ENCODE results near the gene PRSS38. TPM values are rescaled to one million over a fixed set of nuclear protein-coding genes. Genes with fewer than 3 reads are reported as not detected.

PRSS38 gene
- total RNA-seq, 1 experiment from 2014 or later: not detected

GRCh38 chr1:227869279-227869842 is 53.9 kb downstream of the PRSS38 start:
- H3K9me3 ChIP-seq (ENCODE audit: control insufficient read depth in 1 of 2, insufficient read depth in 1 of 2, low read depth in 1 of 2, low read length in 2 of 2): peaks cover 0 to 11% of the 10 kb centered on the region in 2 experiments; a peak in 1 of 4 replicates
- intact Hi-C loops (cut with micrococcal nuclease): no loop called here
- H3K4me1 ChIP-seq (ENCODE audit: control insufficient read depth in 1 of 2, insufficient read depth in 2 of 2, low read length in 2 of 2): no peaks in the 10 kb centered on the region
- no peaks in the 10 kb centered on the region for H3K79me2 ChIP-seq (ENCODE audit: insufficient read depth, low read length)
- no peaks in the 10 kb centered on the region for H3K9me2 ChIP-seq (ENCODE audit: insufficient read depth)
- no peak overlapping the region for H3K4me2 ChIP-seq (ENCODE audit: low read length)
- POLR2A ChIA-PET: no interaction called here
- no peak overlapping the region for H3K9ac ChIP-seq (ENCODE audit: low read length)
- TF ChIP-seq CEBPB (IDR thresholded peaks at IDR 0.05; ENCODE audit: low read depth) (no peak), ZNF274 (IDR thresholded peaks at IDR 0.05; ENCODE audit: low read depth, low read length) (no peak), EZH2phosphoT487 (IDR thresholded peaks at IDR 0.05; ENCODE audit: borderline replicate concordance) (no peak), EGR1 (IDR thresholded peaks at IDR 0.05; ENCODE audit: low read depth) (no peak)
- no peak for ATAC-seq
- no peak overlapping the region for H3K27ac ChIP-seq (ENCODE audit: low read depth, low read length)
- CTCF ChIA-PET: no interaction called here
- no peak overlapping the region for H2AFZ ChIP-seq (ENCODE audit: low read depth, low read length, poor library complexity, severe bottlenecking)
- no TSS peak for BruUV-seq (replicated peaks)
- no peaks in the 10 kb centered on the region for H3K36me3 ChIP-seq (ENCODE audit: control insufficient read depth in 1 of 2, insufficient read depth in 2 of 2, low read length in 2 of 2)
- no peak for DNase-seq (ENCODE audit: low read depth, low spot score)
- RAD21 ChIA-PET (ENCODE audit: low non-redundant PET in 1 of 2, low total read pairs in 2 of 2, uncharacterized antibody in 2 of 2, unreplicated experiment in 2 of 2): no interaction called here
- H4K20me1 ChIP-seq (ENCODE audit: insufficient read depth): no peaks in the 10 kb centered on the region
- no peaks in the 10 kb centered on the region for H3K27me3 ChIP-seq (ENCODE audit: insufficient read depth, low read length)
- no peak overlapping the region for H3K4me3 ChIP-seq (replicated peaks in 1 of 2; ENCODE audit: low read depth in 1 of 2, low read length in 2 of 2)

GRCh38 chr1:227869851-227870305 is 54.4 kb downstream of the PRSS38 start:
- BruUV-seq (replicated peaks): no TSS peak
- H3K36me3 ChIP-seq (ENCODE audit: control insufficient read depth in 1 of 2, insufficient read depth in 2 of 2, low read length in 2 of 2): no peaks in the 10 kb centered on the region
- no peaks in the 10 kb centered on the region for H3K9me2 ChIP-seq (ENCODE audit: insufficient read depth)
- ChIA-PET RAD21 (ENCODE audit: low non-redundant PET in 1 of 2, low total read pairs in 2 of 2, uncharacterized antibody in 2 of 2, unreplicated experiment in 2 of 2) (no interaction called here), POLR2A (no interaction called here), CTCF (no interaction called here)
- TF ChIP-seq EGR1 (IDR thresholded peaks at IDR 0.05; ENCODE audit: low read depth) (no peak), TCF7L2 (IDR thresholded peaks at IDR 0.05; ENCODE audit: borderline replicate concordance, extremely low read depth, insufficient read depth, insufficient read length) (no peak), JUND (IDR thresholded peaks at IDR 0.05) (no peak), ZNF274 (IDR thresholded peaks at IDR 0.05; ENCODE audit: low read depth, low read length) (no peak), EZH2 (IDR thresholded peaks at IDR 0.05) (no peak), CTCF (IDR thresholded peaks at IDR 0.05 in 2 of 3, conservative IDR thresholded peaks at IDR 0.05 in 1 of 3; ENCODE audit: borderline replicate concordance in 1 of 3, insufficient read depth in 1 of 3, low read depth in 2 of 3, low read length in 2 of 3) (no peak), CEBPB (IDR thresholded peaks at IDR 0.05; ENCODE audit: low read depth) (no peak), MAX (IDR thresholded peaks at IDR 0.05) (no peak), SIN3A (IDR thresholded peaks at IDR 0.05; ENCODE audit: low read depth) (no peak), POLR2AphosphoS5 (IDR thresholded peaks at IDR 0.05; ENCODE audit: low read depth, low read length) (no peak), SP1 (IDR thresholded peaks at IDR 0.05; ENCODE audit: low read depth) (no peak), FOSL1 (IDR thresholded peaks at IDR 0.05; ENCODE audit: low read depth) (no peak), EZH2phosphoT487 (IDR thresholded peaks at IDR 0.05; ENCODE audit: borderline replicate concordance) (no peak), ATF3 (IDR thresholded peaks at IDR 0.05) (no peak)
- H3K27me3 ChIP-seq (ENCODE audit: insufficient read depth, low read length): no peaks in the 10 kb centered on the region
- no peaks in the 10 kb centered on the region for H3K79me2 ChIP-seq (ENCODE audit: insufficient read depth, low read length)
- no peaks in the 10 kb centered on the region for H4K20me1 ChIP-seq (ENCODE audit: insufficient read depth)
- H3K4me1 ChIP-seq (ENCODE audit: control insufficient read depth in 1 of 2, insufficient read depth in 2 of 2, low read length in 2 of 2): no peaks in the 10 kb centered on the region
- intact Hi-C loops (cut with micrococcal nuclease): no loop called here
- ATAC-seq: no peak
- H3K4me2 ChIP-seq (ENCODE audit: low read length): no peak overlapping the region
- no peak overlapping the region for H2AFZ ChIP-seq (ENCODE audit: low read depth, low read length, poor library complexity, severe bottlenecking)
- H3K27ac ChIP-seq (ENCODE audit: low read depth, low read length): no peak overlapping the region
- DNase-seq (ENCODE audit: low read depth, low spot score): no peak
- H3K9me3 ChIP-seq (ENCODE audit: control insufficient read depth in 1 of 2, insufficient read depth in 1 of 2, low read depth in 1 of 2, low read length in 2 of 2): peaks cover 0 to 10% of the 10 kb centered on the region in 2 experiments; a peak in 1 of 4 replicates
- no peak overlapping the region for H3K4me3 ChIP-seq (replicated peaks in 1 of 2; ENCODE audit: low read depth in 1 of 2, low read length in 2 of 2)
- no peak overlapping the region for H3K9ac ChIP-seq (ENCODE audit: low read length)
